HL-60/S4 treated with phorbol 12-myristate 13-acetate at 8.2 ng/mL for 4 days and 3 days (cell line): ENCODE results near the gene VAMP2.

Source experiments
- in situ Hi-C: fragments of 300-500 bp; cut with MboI; formaldehyde crosslinking; loops from 2 replicates; pipeline ENCODE4 v1.15.0; 2022; ENCODE audit warnings: low sequenced_read_pairs

VAMP2 gene

DNA sequence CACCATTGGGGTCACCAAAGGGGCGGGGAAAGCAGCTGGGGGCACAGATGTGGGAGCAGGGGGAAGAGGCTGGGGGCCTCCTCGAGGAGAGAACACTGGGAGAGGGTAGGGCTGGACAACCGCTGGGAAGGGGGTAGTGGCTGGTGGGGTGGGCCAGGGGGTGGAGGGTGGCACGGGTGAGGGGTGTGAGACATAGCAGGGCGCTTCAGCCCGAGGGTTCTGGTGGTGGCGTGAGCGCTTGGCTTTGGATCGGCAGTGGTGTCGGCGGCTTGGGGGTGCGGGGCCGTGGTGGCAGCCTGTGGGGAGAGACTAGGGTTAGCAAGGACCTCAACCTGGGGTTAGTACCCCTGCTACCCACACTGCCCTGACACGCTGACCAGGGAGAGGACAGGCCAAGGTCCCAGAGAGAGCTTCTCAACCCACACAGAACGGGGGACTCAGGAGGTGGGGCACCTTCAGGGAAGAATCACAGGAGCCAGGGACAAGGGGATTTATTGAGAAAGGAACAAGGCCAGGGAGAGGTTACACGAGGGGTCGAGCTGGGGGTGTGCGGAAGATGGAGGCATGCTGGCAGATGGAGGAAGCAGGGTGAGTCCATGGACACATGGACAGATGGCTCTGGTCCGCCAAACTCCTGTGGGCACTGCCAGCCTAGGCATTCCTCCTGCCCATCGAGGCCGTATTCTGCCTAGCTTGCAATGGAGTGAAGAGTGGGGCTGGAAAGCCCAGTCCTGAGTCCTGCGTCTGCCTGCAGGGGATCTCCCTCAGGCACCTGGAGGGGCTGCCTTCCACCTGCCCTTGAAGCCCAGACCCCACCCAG, 19.0 kb downstream of the VAMP2 start:
- in situ Hi-C loops = no loop called here

DNA sequence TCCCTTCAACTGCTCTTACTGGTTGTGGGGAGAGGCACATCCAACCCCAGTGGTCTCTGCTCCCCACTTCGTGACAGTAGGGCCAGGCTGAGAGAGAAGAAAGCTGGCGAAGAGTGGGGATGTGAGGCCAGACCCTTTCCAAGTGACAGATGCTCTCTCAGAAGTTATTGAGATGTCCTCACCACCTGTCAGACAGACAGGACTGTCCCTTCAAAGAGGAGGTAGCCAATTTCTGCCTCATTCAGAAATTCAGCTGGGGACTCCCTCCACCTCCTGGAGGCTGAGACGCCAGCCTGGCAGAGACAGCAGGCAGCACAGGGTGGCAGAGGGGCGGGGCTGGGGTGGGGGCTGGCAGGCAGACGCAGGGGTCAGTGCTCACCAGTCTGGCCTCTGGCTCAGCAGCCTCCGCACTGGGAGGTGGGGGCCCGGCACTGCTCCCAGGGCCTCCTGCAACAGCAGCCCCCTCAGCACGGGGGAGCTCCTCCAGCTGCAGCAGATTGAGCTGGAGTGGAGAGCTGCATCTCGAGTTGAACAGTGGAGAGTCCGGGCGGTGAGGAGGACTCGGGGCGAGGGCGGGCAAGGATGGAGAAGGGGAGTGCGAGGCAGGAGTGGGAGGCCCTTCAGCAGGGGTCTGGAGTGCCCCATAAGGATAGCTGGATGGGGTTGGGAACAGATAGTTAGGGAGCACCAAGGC, 19.7 kb downstream of the VAMP2 start:
- in situ Hi-C loops = no loop called here

DNA sequence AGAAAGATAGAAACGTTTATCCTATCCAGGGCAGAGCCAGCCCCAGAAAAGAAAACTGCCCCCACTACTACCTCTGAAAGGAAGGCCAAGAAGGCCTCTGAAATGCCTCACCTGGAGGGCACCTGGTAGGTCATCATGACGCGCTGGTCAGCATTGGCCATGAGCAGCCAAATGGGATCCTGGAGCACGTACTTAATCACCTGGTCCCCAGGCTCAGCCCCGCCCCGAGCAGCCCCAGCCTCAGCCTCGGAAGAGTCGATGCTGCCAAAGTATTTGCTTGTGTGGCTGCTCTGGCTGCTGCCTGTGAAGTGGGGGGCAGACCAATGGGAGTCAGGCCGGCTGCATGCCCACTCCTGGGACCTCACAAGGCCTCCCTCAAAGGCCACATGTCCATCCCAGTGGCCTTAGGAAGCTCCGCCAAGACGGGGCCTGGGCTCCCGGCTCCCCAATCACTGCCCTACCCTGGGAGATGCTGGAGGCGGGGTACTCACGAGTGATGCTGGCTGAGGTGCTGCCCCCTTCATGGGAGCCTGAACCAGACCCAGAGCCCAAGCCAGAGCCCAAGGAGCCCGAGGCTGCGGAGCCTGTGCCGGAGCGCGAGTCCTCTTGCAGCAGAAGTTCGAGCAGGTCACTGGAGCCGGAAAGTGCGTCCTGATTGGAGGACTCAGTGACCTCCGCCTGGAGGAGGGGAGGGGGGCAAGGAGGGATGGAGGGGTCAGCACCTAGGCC, 20.4 kb downstream of the VAMP2 start:
- in situ Hi-C loops = no loop called here

DNA sequence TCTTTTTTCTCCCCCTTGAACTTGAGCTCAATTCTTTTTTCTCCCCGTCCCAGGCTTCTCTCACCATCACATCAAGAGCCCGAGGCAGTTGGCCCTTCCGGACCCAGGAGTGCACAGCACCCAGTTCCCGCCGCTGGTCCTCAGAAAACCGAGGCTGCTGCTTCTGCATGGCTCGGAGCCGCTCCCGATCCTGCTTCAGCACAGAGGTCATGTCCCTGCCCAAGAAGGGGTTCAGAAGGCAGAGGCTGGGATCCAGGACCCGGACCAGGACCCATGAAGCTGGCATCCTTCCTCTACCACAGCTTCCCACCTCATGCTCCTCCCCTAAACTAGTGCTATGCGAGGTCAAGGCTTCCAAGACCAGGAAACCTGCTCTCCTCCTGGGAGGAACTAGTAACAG, 21.0 kb downstream of the VAMP2 start:
- in situ Hi-C loops = no loop called here

DNA sequence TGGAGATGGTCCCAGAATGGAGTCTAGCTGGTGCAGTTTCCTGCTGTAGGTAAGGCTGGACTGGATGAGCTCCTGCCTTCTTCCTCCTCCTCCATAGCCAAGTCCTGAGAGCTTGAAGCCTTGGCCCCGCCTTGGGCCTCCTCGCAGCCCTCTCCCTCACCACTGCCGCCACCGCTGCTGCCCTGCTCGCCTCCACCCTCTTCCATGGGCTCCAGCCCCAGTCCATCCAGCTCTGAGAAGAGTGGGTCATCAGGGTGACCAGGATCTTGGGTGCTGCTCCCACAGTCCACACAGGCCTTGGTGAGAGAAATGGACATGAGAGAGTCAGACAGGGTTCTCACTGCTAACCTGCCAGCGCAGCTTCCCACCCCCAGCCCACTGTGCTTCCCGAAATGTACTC, 21.7 kb downstream of the VAMP2 start:
- in situ Hi-C loops = no loop called here

DNA sequence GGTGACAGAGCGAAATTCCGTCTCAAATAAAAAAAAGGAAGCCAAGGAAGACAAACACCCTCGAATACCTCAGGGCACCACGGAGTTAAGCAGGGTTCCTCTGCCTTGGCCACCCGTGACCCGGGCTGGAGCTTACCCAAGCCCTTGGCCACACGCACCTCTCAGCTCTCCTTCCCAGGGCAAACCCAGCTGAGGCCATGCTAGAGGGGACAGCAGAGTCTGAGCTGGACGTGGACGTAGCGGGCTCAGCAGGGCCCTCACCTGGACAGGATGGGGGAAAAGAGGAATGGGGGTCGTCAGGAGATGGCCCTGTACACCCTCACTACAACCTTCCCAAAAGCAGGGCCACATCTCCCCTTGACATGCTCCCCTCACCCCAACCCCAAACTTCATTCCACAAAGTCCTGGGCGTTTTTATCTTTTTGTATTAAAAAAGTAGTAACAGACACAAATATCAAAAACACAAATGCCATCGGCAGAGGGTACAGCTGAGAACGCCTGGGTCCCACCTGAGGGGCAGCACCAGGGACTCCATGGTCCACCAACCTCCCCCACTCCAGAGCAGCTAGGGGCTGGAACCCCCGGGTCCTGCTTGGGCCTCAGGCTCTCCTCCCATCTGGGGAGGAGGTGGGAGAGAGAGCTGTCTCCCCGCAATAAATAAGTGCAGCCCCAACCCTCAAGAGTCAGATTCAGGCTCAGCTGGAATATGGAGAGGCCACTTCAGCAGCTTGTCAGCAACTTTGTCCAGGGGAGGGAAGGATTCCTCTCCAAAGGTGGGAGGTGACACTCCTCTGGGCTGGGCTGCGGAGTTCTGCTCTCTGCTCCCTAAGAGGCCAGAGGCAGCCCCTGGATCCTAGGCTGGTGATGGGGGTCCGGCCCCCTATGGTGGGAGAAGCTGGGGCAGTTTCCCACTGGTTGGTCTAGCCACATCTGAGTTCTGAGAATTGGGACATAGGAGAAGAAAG, 22.4 kb downstream of the VAMP2 start:
- in situ Hi-C loops = no loop called here

DNA sequence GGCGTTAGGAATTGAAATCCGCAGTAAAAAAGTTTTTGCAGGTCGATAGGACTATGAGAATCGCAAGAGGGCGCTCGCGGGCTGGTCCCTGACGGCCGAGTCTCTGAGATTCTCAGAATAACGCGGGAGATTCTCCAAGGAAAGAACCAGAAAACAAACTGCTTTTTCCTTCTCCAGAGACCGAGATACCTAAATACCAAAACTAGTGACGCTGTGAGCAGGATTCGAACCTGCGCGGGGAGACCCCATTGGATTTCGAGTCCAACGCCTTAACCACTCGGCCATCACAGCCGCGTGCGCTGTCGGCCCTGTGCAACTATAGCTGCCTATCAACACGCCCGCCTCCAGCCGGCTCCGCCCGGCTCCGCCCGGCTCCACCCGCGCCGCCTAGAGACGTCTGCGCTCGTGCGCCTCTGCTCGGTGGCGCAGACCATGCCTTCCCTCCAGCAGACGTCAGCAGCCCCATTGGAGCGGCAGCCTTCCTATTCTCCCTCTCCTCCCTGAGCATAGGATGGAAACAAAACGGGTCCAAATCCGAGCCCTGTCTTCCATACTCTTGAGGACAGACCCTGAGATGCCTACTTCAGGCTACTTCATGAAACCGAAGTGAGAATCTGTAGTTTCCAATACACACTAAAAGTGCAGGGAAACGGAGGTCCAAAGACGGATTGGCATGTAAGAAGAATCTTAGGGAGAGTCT, 23.9 kb downstream of the VAMP2 start:
- in situ Hi-C loops = no loop called here

DNA sequence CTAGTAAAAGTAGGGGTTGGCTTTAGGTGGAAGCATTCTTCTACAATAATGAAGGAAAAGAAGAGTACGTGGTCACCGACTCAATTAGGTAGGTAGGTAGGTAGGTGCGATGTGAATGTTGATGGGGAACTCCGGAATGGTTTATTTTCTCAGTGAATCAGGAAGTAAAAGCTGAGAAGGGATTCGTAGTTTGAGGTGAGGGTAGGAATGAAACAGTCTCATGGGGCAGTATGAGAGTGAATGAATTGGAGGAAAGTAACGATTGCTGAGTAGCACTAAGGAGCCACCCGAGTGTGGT, 24.4 kb downstream of the VAMP2 start:
- in situ Hi-C loops = no loop called here

DNA sequence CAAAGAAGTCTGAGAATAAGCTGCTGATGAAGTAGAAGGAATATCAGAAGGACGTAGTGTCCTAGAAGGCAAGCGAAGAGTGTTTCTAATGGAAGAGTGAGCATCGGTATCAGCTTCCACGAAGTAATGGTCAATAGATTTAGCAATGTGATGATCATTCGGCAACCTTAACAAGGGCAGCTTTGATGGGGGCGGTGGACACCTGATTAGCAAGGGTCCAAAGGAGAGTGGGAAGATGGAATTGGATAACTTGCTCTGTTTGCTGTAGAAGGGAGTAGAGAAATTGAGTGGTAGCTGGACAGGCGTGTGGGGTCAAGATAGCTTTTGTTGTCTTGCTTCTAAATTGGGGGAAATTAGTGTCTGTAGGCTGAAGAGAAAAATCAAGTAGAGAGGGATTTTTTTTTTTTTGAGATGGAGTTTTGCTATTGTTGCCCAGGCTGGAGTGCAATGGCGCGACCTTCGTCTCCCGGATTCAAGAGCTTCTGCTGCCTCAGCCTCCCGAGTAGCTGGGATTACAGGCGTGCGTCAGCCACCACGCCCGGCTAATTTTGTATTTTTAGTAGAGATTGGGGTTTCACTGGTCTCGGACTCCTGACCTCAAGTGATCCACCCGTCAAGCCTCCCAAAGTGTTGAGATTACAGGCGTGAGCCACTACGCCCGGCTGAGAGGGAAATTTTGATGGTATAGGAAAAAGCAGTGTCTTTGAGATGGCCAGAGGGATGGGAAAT, 24.9 kb downstream of the VAMP2 start:
- in situ Hi-C loops = no loop called here

DNA sequence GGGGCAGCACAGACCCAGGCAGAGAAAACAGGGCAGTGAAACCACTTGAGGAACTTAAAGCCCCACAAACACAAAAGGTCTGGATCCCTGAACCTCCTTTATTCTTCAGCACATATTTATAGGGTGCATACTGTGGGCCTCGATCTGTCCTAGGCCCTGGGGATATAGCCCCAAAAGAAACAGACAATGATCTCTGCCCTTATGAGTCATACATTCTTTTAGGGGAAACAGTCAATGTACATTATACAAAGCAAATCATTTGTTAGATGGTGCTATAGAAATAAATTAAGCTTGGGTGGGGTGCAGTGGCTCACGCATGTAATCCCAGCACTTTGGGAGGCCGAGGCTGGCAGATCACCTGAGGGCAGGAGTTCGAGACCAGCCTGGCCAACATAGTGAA, 28.8 kb downstream of the VAMP2 start:
- in situ Hi-C loops = no loop called here

DNA sequence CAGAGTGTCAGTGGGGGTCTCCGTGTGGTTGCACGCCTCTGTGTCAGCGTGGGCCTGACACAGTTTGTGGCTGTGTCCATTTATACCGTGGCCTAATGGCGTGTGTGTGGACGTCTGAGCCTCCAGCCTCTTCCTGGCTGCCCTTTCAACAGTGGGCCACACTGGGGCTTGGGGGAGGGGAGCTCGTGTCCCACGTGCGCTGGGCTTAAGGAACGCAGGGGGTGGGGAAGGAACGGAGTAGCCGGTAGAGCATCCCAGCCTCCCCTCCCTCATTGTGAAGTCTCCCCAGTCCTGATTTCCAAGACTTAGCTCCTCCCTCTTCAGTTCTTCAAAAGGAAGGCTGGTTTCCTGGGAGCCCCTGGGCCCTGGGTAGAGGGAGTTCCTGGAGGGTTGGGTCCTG, 29.3 kb downstream of the VAMP2 start:
- in situ Hi-C loops = no loop called here

DNA sequence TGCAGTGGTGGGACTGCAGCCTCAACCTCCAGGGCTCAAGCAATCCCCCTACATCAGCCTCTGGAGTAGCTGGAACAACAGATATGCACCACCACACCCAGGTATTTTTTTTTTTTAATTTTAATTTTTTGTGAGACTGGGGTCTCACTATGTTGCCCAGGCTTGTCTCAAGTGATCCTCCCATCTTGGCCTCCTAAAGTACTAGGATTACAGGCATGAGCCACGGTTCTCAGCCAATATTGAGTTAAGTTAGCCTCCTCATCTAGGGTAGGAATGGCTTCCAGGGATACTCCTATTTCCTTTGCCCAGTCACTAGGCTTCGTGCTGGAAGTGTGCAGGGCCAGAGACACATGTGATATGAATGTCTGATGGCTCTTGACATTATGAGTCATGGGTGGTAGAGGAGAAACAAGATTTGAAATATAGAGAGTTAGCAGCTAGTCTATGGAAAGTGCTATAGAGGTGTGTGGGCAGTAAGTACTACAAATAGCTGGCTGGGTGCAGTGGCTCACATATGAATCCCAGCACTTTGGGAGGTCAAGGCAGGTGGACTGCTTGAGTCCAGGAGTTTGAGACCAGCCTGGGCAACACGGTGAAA, 30.8 kb downstream of the VAMP2 start:
- in situ Hi-C loops = no loop called here

DNA sequence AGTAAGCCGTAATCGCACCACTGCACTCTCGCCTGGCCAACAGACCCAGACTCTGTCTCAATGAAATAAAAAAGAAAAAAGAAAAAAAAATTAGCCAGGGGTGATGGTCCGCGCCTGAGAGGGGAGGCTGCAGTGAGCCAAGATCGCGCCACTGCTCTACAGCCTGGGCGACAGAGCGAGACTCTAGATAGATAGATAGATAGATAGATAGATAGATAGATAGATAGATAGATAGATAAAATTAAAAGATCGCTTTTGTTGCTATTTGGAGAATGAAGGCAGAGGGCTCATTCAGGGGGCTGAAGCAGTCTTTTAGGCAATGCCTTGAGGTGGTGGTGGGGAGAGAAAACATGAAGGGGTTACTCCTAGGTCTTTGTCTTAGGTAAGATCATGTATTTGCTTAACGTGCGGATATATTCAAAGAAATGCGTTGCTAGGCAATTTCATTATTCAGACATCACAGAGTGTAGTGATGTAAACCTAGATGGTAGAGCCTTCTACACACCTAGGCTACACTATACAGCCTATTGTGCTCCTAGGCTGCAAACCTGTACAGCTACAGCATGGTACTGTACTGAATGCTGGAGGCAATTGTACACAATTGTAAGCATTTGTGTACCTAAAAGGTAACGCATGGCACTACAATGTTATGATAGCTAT, 34.5 kb downstream of the VAMP2 start:
- in situ Hi-C loops = no loop called here

DNA sequence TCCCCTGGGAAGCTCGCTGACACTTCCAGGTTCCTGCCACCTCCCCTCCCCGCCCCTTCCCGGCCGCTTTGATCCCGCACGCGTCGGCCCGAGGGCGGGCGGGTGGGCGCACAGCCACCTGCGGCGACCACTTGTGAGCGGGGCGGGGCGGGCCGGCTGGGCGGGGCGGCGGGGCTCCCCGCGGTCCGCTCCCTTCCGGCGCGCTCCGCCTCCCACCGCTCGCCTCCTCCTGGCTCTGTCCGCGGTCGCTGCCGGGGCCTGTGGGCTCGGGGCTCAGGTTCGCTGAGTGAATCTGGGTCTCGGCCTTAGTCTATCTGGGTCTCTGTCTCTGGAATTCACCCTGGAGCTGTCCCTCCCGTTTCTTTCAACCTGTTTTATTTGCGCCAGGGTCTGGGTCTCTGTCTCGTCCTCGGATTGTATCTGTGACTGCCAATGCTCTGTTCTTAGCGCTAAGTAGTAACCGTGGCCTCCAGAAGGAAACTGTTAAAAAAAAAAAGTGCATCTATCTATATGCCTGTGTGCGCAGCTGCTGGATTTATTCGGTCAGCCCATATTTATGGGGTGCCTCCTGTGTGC, 36.2 kb downstream of the VAMP2 start:
- in situ Hi-C loops = no loop called here

DNA sequence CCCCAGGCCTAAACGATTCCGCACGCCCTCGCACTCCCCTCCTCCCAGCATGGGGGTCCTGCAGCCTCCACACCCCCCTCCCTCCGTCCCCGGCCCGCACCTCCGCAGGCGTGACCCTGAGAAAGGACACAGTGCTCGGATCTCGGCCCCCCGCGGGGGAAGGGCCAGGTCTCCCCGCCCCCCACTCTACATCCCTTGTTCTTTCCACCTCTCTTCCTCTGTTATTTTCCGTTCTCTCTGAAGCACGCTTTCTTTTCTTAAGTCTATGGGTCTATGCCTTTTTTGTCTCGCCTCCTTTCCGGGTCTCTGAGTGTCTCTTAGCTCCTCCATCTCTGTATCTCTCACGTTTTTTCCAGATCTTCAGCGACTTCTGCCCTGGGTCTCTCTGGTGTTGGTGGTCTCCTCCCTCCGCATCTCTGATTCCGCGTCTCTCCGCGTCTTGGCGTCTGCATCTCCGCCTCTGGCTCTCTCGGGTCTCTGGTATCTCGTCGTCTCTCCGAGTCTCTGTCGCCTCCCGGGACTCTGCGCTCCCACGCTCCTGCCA, 36.7 kb downstream of the VAMP2 start:
- in situ Hi-C loops = no loop called here

DNA sequence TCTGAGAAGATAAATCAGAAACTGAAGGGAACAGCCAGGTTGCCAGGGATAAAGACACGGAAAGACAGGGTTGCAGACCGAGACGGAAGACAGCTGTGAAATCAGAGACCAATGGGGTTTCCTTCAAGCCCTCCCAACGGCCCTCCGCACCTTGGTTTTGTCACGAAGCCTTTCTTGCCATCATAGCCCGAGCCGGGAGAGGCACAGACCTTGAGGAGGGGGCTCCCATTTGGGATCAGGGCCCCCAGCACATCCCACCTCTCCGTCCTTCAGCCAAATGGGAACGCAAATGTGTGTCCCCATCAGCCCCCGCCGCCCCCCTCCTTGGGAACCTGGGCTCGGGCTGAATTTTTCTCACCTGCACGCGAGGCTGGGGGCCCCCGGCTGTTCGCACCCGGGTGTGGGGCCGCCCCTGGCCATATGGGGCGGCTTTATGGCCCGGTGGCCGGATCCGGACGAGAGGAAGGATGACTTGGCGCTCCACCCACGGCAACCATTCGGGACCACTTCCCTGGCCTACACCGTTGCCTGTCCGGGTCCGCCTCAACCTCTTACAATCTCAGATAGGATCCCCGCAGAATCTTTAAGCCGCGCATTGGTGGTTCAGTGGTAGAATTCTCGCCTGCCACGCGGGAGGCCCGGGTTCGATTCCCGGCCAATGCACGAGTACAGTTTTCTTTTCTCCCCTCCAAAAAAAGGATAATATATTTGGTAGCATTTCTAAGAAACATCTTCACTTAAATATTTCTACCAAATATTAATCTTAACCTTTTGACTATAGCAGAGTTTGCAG, 37.4 kb downstream of the VAMP2 start:
- in situ Hi-C loops = no loop called here
